ENCODE measurements around the gene MADCAM1. TPM values are rescaled to one million over a fixed set of nuclear protein-coding genes. Genes with fewer than 3 reads are reported as not detected.

The MADCAM1 gene
- polyA plus RNA-seq, 1 experiment: not detected

GRCh38 chr19:517721-518597 is 21.7 kb downstream of the MADCAM1 start:
- no peak overlapping the region for H3K27ac ChIP-seq (ENCODE audit: low read depth, low read length)
- peaks cover 24% of the 10 kb centered on the region for H3K9me3 ChIP-seq (ENCODE audit: control insufficient read depth, insufficient read depth, low read length)
- TF ChIP-seq, protein P1, sequence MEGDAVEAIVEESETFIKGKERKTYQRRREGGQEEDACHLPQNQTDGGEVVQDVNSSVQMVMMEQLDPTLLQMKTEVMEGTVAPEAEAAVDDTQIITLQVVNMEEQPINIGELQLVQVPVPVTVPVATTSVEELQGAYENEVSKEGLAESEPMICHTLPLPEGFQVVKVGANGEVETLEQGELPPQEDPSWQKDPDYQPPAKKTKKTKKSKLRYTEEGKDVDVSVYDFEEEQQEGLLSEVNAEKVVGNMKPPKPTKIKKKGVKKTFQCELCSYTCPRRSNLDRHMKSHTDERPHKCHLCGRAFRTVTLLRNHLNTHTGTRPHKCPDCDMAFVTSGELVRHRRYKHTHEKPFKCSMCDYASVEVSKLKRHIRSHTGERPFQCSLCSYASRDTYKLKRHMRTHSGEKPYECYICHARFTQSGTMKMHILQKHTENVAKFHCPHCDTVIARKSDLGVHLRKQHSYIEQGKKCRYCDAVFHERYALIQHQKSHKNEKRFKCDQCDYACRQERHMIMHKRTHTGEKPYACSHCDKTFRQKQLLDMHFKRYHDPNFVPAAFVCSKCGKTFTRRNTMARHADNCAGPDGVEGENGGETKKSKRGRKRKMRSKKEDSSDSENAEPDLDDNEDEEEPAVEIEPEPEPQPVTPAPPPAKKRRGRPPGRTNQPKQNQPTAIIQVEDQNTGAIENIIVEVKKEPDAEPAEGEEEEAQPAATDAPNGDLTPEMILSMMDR (IDR thresholded peaks at IDR 0.05; ENCODE audit: low read depth, low read length): no peak
- no peak for DNase-seq (ENCODE audit: low read depth, low spot score)
- CTCF ChIA-PET: interaction anchor here (1.3 to 1.4 kb wide), 2 partner anchors 11 to 12 kb away, joined by 3 to 6 read pairs; partner anchors contain the start of gene TPGS1
- H3K27me3 ChIP-seq (ENCODE audit: control insufficient read depth, insufficient read depth, low read length): no peaks in the 10 kb centered on the region
- no peak overlapping the region for H3K4me3 ChIP-seq (ENCODE audit: low read depth, low read length)
- POLR2A ChIA-PET: interaction anchor here (0.7 kb wide), 1 partner anchor 94 kb away, joined by 5 read pairs; no protein-coding TSS in a partner anchor

DNA sequence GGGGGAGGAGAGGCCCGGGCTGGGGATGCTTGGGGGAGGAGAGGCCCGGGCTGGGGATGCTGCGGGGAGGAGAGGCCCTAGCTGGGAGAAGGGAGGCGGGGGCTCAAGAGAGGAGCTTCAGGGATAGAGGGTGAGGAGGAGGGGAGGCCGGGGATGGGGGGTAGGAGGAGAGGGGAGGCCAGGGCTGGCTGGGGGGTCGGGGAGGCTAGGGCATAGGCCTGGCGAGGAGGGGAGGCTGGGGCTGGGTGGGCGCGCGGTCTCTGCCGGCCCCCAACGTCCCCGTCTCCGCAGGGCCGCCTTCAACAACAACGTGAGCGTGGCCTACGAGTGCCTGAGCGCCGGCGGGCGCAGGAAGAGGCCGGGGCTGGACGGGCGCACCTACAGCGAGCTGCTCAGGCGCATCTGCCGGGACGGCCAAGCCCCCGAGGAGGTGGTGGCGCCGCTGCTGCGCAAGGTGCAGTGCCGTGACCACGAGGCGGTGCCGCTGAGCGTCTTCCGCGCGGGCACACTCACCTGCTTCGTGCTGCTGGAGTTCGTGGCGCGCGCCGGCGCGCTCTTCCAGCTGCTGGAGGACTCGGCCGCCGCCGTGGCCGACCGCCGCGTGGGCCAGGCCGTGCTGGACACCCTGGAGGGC is 22.4 kb downstream of the MADCAM1 start:
- no peak for DNase-seq (ENCODE audit: low read depth, low spot score)
- TF ChIP-seq, protein P1 (IDR thresholded peaks at IDR 0.05; ENCODE audit: low read depth, low read length): no peak
- Histone ChIP-seq H3K9me3 (ENCODE audit: control insufficient read depth, insufficient read depth, low read length) (peaks cover 26% of the 10 kb centered on the region), H3K4me3 (ENCODE audit: low read depth, low read length) (no peak overlapping the region), H3K27ac (ENCODE audit: low read depth, low read length) (no peak overlapping the region), H3K27me3 (ENCODE audit: control insufficient read depth, insufficient read depth, low read length) (no peaks in the 10 kb centered on the region)
- ChIA-PET CTCF (interaction anchor here (1.3 kb wide), 1 partner anchor 12 kb away, joined by 3 read pairs; no protein-coding TSS in a partner anchor), POLR2A (interaction anchor here (0.7 kb wide), 1 partner anchor 95 kb away, joined by 5 read pairs; no protein-coding TSS in a partner anchor)

- no peak for DNase-seq (ENCODE audit: low read depth, low spot score)
- Histone ChIP-seq H3K4me3 (ENCODE audit: low read depth, low read length) (no peak overlapping the region), H3K27me3 (ENCODE audit: control insufficient read depth, insufficient read depth, low read length) (no peaks in the 10 kb centered on the region), H3K9me3 (ENCODE audit: control insufficient read depth, insufficient read depth, low read length) (peaks cover 26% of the 10 kb centered on the region), H3K27ac (ENCODE audit: low read depth, low read length) (no peak overlapping the region)
- ChIA-PET POLR2A (no interaction called here), CTCF (interaction anchor here (1.3 to 2.3 kb wide), 2 partner anchors 13 kb away, joined by 3 to 8 read pairs; no protein-coding TSS in a partner anchor)
- TF ChIP-seq, protein P1 (IDR thresholded peaks at IDR 0.05; ENCODE audit: low read depth, low read length): no peak
Measured at GRCh38 chr19:519449-519865, 23.2 kb downstream of the MADCAM1 start.

GRCh38 chr19:522726-523125 is 26.4 kb downstream of the MADCAM1 start:
- peaks cover 26% of the 10 kb centered on the region for H3K9me3 ChIP-seq (ENCODE audit: control insufficient read depth, insufficient read depth, low read length)
- TF ChIP-seq, protein P1 (IDR thresholded peaks at IDR 0.05; ENCODE audit: low read depth, low read length): no peak
- H3K4me3 ChIP-seq (ENCODE audit: low read depth, low read length): no peak overlapping the region
- peaks cover 5% of the 10 kb centered on the region for H3K27me3 ChIP-seq (ENCODE audit: control insufficient read depth, insufficient read depth, low read length)
- H3K27ac ChIP-seq (ENCODE audit: low read depth, low read length): no peak overlapping the region
- ChIA-PET CTCF (interaction anchor here (1.5 kb wide), 1 partner anchor 16 kb away, joined by 6 read pairs; the partner anchor contains the start of gene TPGS1), POLR2A (no interaction called here)
- no peak for DNase-seq (ENCODE audit: low read depth, low spot score)

Data from AG04450 (cell line).